Liver (tissue), 3 donors: ENCODE measurements around the gene XYLT1.

Source experiments
- CTCF ChIP-seq: fragments of 150-350 bp; IDR thresholded peaks from 2 replicates; pipeline ENCODE4 v1.5.1; 2017; ENCODE audit warnings: improper control_type of control experiment, low read depth, low read length; ENCODE audit not compliant: missing input control
- EGR1 ChIP-seq, 2 donors: IDR thresholded peaks; 2 replicates each; pipeline ENCODE4 v1.6.1; 2016 to 2018; ENCODE audit warnings: antibody characterized with exemption in 2 of 2, low read depth in 2 of 2
- FOXA1 ChIP-seq: IDR thresholded peaks from 2 replicates; pipeline ENCODE4 v1.6.1; 2016; ENCODE audit warnings: antibody characterized with exemption
- GABPA ChIP-seq, 2 donors: IDR thresholded peaks in 1 of 2; conservative IDR thresholded peaks in 1 of 2; 2 replicates each; pipeline ENCODE4 v1.6.1; 2016; ENCODE audit warnings: antibody characterized with exemption in 2 of 2, mild to moderate bottlenecking in 1 of 2, moderate library complexity in 1 of 2
- HNF4A ChIP-seq, 2 donors: conservative IDR thresholded peaks; 2 replicates each; pipeline ENCODE4 v1.6.1; 2016; ENCODE audit warnings: antibody characterized with exemption in 2 of 2, mild to moderate bottlenecking in 2 of 2
- HNF4G ChIP-seq: IDR thresholded peaks from 2 replicates; pipeline ENCODE4 v1.6.1; 2016; ENCODE audit warnings: antibody characterized with exemption
- MAX ChIP-seq: IDR thresholded peaks from 2 replicates; pipeline ENCODE4 v1.6.1; 2016; ENCODE audit warnings: antibody characterized with exemption
- RXRA ChIP-seq, 2 donors: IDR thresholded peaks; 2 replicates each; pipeline ENCODE4 v1.6.1; 2017 to 2018; ENCODE audit warnings: antibody characterized with exemption in 2 of 2, mild to moderate bottlenecking in 1 of 2
- TAF1 ChIP-seq: conservative IDR thresholded peaks from 2 replicates; pipeline ENCODE4 v1.6.1; 2016; ENCODE audit warnings: antibody characterized with exemption, mild to moderate bottlenecking
- ZBTB33 ChIP-seq: IDR thresholded peaks from 2 replicates; pipeline ENCODE4 v1.6.1; 2016; ENCODE audit warnings: antibody characterized with exemption
- donor health status: healthy.
- donor health status: healthy.

GRCh38 chr16:17206712-17207111 lies 264.0 kb downstream of the XYLT1 start:
- TF ChIP-seq CTCF: no peak
- TF ChIP-seq MAX: no peak
- TF ChIP-seq HNF4A (conservative IDR thresholded peaks at IDR 0.05): no peak
- TF ChIP-seq FOXA1: no peak
- TF ChIP-seq TAF1: no peak
- no peak for TF ChIP-seq GABPA (IDR thresholded peaks at IDR 0.05 in 1 of 2, conservative IDR thresholded peaks at IDR 0.05 in 1 of 2)
- no peak for TF ChIP-seq ZBTB33
- no peak for TF ChIP-seq EGR1 (IDR thresholded peaks at IDR 0.05; ENCODE audit: low read depth in 2 of 2)
- TF ChIP-seq HNF4G: no peak
- no peak for TF ChIP-seq RXRA (IDR thresholded peaks at IDR 0.05)
